Endometrium (tissue), 2 donors: ENCODE results near the gene CYP3A5.
"Not testable (repeated sequence)": the region's sequence is repeated elsewhere in the genome, so short reads cannot be mapped to it uniquely, and the experiment has no call there.

ENCODE experiments used
- FAIRE-seq: peaks from 2 replicates; lab custom pipeline; 2012; peaks lifted over from hg19 to GRCh38; lab: Jason Lieb, UNC
- donor health status: control.
- donor health status: control.

Gene CYP3A5

GRCh38 chr7:99638731-99639130 is 41.1 kb downstream of the CYP3A5 start:
- no peak for FAIRE-seq

GRCh38 chr7:99637414-99637813 is 42.4 kb downstream of the CYP3A5 start:
- not testable (repeated sequence) for FAIRE-seq

- FAIRE-seq: no peak
Observed at GRCh38 chr7:99631295-99632109, 48.3 kb downstream of the CYP3A5 start.

- FAIRE-seq: no peak
Observed at GRCh38 chr7:99629643-99630042, 50.2 kb downstream of the CYP3A5 start.

- no peak for FAIRE-seq
Observed at GRCh38 chr7:99628471-99629465, 51.0 kb downstream of the CYP3A5 start.

GRCh38 chr7:99627513-99627912 is 52.3 kb downstream of the CYP3A5 start:
- no peak for FAIRE-seq

- FAIRE-seq: no peak
Observed at GRCh38 chr7:99626661-99627060, 53.1 kb downstream of the CYP3A5 start.

- FAIRE-seq: no peak
Observed at GRCh38 chr7:99625961-99626360, 53.8 kb downstream of the CYP3A5 start.

- FAIRE-seq: no peak
Observed at GRCh38 chr7:99625321-99625720, 54.5 kb downstream of the CYP3A5 start.

- FAIRE-seq: no peak
Observed at GRCh38 chr7:99624484-99624883, 55.3 kb downstream of the CYP3A5 start.

- no peak for FAIRE-seq
Observed at GRCh38 chr7:99623702-99624447, 55.9 kb downstream of the CYP3A5 start.

- FAIRE-seq: no peak
Observed at GRCh38 chr7:99623091-99623693, 56.6 kb downstream of the CYP3A5 start.

- no peak for FAIRE-seq
Observed at GRCh38 chr7:99622596-99622995, 57.2 kb downstream of the CYP3A5 start.

GRCh38 chr7:99621271-99621670 is 58.5 kb downstream of the CYP3A5 start:
- FAIRE-seq: no peak

GRCh38 chr7:99619571-99620130 is 60.1 kb downstream of the CYP3A5 start:
- no peak for FAIRE-seq

- no peak for FAIRE-seq
Observed at GRCh38 chr7:99618726-99619125, 61.1 kb downstream of the CYP3A5 start.

GRCh38 chr7:99617192-99617781 is 62.5 kb downstream of the CYP3A5 start:
- no peak for FAIRE-seq

GRCh38 chr7:99616359-99617191 is 63.2 kb downstream of the CYP3A5 start, which contains the start of gene ZSCAN25:
ZSCAN25 (plus strand) TSS chr7:99616946; CDS start chr7:99619607, 2,661 bp downstream.
- no peak for FAIRE-seq

GRCh38 chr7:99615989-99616358 is 63.8 kb downstream of the CYP3A5 start:
- FAIRE-seq: no peak

GRCh38 chr7:99614495-99614894 is 65.3 kb downstream of the CYP3A5 start:
- no peak for FAIRE-seq
